Measurements from ENCODE around the gene CXXC1.

- TF ChIP-seq, protein P1, sequence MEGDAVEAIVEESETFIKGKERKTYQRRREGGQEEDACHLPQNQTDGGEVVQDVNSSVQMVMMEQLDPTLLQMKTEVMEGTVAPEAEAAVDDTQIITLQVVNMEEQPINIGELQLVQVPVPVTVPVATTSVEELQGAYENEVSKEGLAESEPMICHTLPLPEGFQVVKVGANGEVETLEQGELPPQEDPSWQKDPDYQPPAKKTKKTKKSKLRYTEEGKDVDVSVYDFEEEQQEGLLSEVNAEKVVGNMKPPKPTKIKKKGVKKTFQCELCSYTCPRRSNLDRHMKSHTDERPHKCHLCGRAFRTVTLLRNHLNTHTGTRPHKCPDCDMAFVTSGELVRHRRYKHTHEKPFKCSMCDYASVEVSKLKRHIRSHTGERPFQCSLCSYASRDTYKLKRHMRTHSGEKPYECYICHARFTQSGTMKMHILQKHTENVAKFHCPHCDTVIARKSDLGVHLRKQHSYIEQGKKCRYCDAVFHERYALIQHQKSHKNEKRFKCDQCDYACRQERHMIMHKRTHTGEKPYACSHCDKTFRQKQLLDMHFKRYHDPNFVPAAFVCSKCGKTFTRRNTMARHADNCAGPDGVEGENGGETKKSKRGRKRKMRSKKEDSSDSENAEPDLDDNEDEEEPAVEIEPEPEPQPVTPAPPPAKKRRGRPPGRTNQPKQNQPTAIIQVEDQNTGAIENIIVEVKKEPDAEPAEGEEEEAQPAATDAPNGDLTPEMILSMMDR (conservative IDR thresholded peaks at IDR 0.05 in 1 of 2, IDR thresholded peaks at IDR 0.05 in 1 of 2; ENCODE audit: low read depth in 1 of 2, low read length in 2 of 2): no peak
- TF ChIP-seq EZH2 (IDR thresholded peaks at IDR 0.05; ENCODE audit: low read length, missing control alignments): no peak
Measured at GRCh38 chr18:50249576-50249975, 37.9 kb downstream of the CXXC1 start.

Data from fibroblast of lung (primary cell).